HepG2 (cell line): ENCODE measurements around the gene DYSF. TPM values are rescaled to one million over a fixed set of nuclear protein-coding genes. Genes with fewer than 3 reads are reported as not detected.

Source experiments
- ATAC-seq: fragments of 200-7000 bp; cut with Tn5 transposase; 3 replicates; pipeline ENCODE4 v1.9.1; 2020; ENCODE audit warnings: mild to moderate bottlenecking, moderate library complexity
- BruUV-seq: library from RNA; stranded (reverse); fragments of 400-500 nt; replicated peaks from 2 replicates; lab custom pipeline; 2021; lab: Mats Ljungman, UMichigan
- CTCF ChIA-PET: fragments of 300-600 bp; formaldehyde crosslinking; extraction: SDS; loops from one replicate; lab custom pipeline; 2021; ENCODE audit warnings: low total read pairs, inconsistent platforms, low intra/inter-chr PET ratio; lab: Yijun Ruan, JAX
- POLR2A ChIA-PET: fragments of 350-600 bp; sonication (Branson Sonifier 250); formaldehyde crosslinking; loops from one replicate; lab custom pipeline; 2020; ENCODE audit warnings: antibody characterized with exemption, inconsistent platforms; lab: Yijun Ruan, JAX
- DNase-seq: peaks from one replicate; pipeline ENCODE4 v3.0.0-alpha.2; 2015; ENCODE audit warnings: low spot score
- FAIRE-seq: peaks from 3 replicates; lab custom pipeline; 2011; peaks lifted over from hg19 to GRCh38; lab: Jason Lieb, UNC
- H2AFZ ChIP-seq: one replicate; pipeline ENCODE4 v1.6.1; 2011; ENCODE audit warnings: low read length, inconsistent platforms
- H3K27ac ChIP-seq: fragments of 300-600 bp; 3 replicates; pipeline ENCODE4 v1.8.0; 2011; ENCODE audit warnings: mixed run types, mild to moderate bottlenecking, mixed read lengths, low read length, inconsistent platforms; ENCODE audit not compliant: insufficient read depth; ENCODE audit errors: extremely low read length
- H3K27me3 ChIP-seq, 2 experiments: fragments of 200-600 bp in 1 of 2; 2 replicates in 1 of 2; 3 replicates in 1 of 2; pipeline versions ENCODE4 v1.6.0 to v1.8.0; 2011; ENCODE audit warnings: low read length in 2 of 2, mild to moderate bottlenecking in 2 of 2, moderate library complexity in 2 of 2, inconsistent platforms in 1 of 2; ENCODE audit not compliant: insufficient read depth in 2 of 2, control insufficient read depth in 1 of 2
- H3K36me3 ChIP-seq, 2 experiments: fragments of 200-600 bp in 1 of 2; replicated peaks in 1 of 2; 2 replicates in 1 of 2; 3 replicates in 1 of 2; pipeline versions ENCODE4 v1.5.1 to v1.8.0; 2011; ENCODE audit warnings: low read length in 2 of 2, inconsistent platforms in 1 of 2; ENCODE audit not compliant: insufficient read depth in 2 of 2, control insufficient read depth in 1 of 2
- H3K4me1 ChIP-seq: 2 replicates; pipeline ENCODE4 v1.5.1; 2012; ENCODE audit warnings: low read length, inconsistent platforms; ENCODE audit not compliant: insufficient read depth
- H3K4me2 ChIP-seq: 2 replicates; pipeline ENCODE4 v1.6.0; 2011; ENCODE audit warnings: low read depth, low read length, inconsistent platforms
- H3K4me3 ChIP-seq, 3 experiments: fragments of 200-600 bp in 1 of 3; sonication (generic), shearing (Covaris generic) in 1 of 3; replicated peaks in 1 of 3; 2 replicates each; pipeline ENCODE4 v1.5.1; 2011 to 2016; ENCODE audit warnings: low read length in 3 of 3, inconsistent platforms in 2 of 3, low read depth in 2 of 3, mild to moderate bottlenecking in 2 of 3, control low read depth in 1 of 3, mixed read lengths in 1 of 3; ENCODE audit not compliant: insufficient read depth in 1 of 3
- H3K79me2 ChIP-seq: one replicate; pipeline ENCODE4 v1.6.1; 2011; ENCODE audit warnings: low read length, inconsistent platforms; ENCODE audit not compliant: insufficient read depth
- H3K9ac ChIP-seq: 2 replicates; pipeline ENCODE4 v1.6.0; 2011; ENCODE audit warnings: mild to moderate bottlenecking, low read depth, low read length, inconsistent platforms; ENCODE audit not compliant: insufficient read depth
- H3K9me3 ChIP-seq: 2 replicates; pipeline ENCODE4 v1.5.1; 2012; ENCODE audit warnings: mild to moderate bottlenecking, low read length
- H4K20me1 ChIP-seq: 2 replicates; pipeline ENCODE4 v1.6.0; 2011; ENCODE audit warnings: inconsistent platforms, mild to moderate bottlenecking, low read length, moderate library complexity; ENCODE audit not compliant: insufficient read depth
- FOXA1 ChIP-seq, 2 experiments: fragments of 450-650 bp in 1 of 2; sonication (generic) in 1 of 2; formaldehyde crosslinking in 1 of 2; IDR thresholded peaks; 2 replicates each; pipeline versions ENCODE4 v1.4.0 to v1.6.1; 2016 to 2020; ENCODE audit warnings: missing genetic modification reagents in 1 of 2
- SATB2 ChIP-seq: sonication (generic); formaldehyde crosslinking; IDR thresholded peaks from 2 replicates; pipeline ENCODE4 v1.5.0; 2020; ENCODE audit warnings: missing genetic modification reagents
- SNAI1 ChIP-seq: sonication (generic); formaldehyde crosslinking; IDR thresholded peaks from 2 replicates; pipeline ENCODE4 v1.5.0; 2020; ENCODE audit warnings: mild to moderate bottlenecking, missing genetic modification reagents, borderline replicate concordance
- ZNF24 ChIP-seq: fragments of 450-650 bp; IDR thresholded peaks from 2 replicates; pipeline ENCODE4 v1.6.1; 2017; ENCODE audit warnings: antibody characterized with exemption, mild to moderate bottlenecking
- ZSCAN31 ChIP-seq: sonication (generic); formaldehyde crosslinking; IDR thresholded peaks from 2 replicates; pipeline ENCODE4 v1.5.0; 2020; ENCODE audit warnings: low read depth, mild to moderate bottlenecking, missing genetic modification reagents
- WGBS: methylation state at CpG from one replicate; pipeline ENCODE4 v1.1.6; 2017; ENCODE audit warnings: low lambda C conversion rate; 5-methylcytosine and 5-hydroxymethylcytosine counted together
- in situ Hi-C: cut with HindIII; loops from 2 replicates; pipeline ENCODE4 v1.10.0; 2017; ENCODE audit warnings: low pct_unique_long_range_greater_than_20kb; ENCODE audit not compliant: extremely low pct_ligation_motif_present
- intact Hi-C: fragments of 100-400 bp; cut with micrococcal nuclease; formaldehyde crosslinking; loops from one replicate; pipeline ENCODE4 v1.10.0; 2022; ENCODE audit not compliant: unreplicated experiment
- polyA plus RNA-seq, 8 experiments: library from polyadenylated mRNA; depleted of rRNA in 3 of 8; stranded (reverse) in 7 of 8; unstranded in 1 of 8; fragments of >200 nt; fragmentation: Illumina TruSeq in 4 of 8; extraction: Trizol in 4 of 8; gene quantifications; 2 replicates each; pipeline versions ENCODE4 v1.2.1 to v1.2.3, GENCODE V29; 2011 to 2016; ENCODE audit warnings: low read depth in 4 of 8, missing spikeins in 1 of 8, mixed read lengths in 1 of 8; ENCODE audit not compliant: insufficient read depth in 1 of 8
- total RNA-seq, 5 experiments: library from RNA; depleted of rRNA; stranded (reverse); fragments of >200 nt; fragmentation: Illumina TruSeq; extraction: Trizol; gene quantifications; 2 replicates each; pipeline ENCODE4 v1.2.3, GENCODE V29; 2016; ENCODE audit warnings: low read depth in 1 of 5
- TF ChIP-seq, protein P1 (sequence below): IDR thresholded peaks from 2 replicates; pipeline ENCODE4 v1.6.1; 2016; ENCODE audit warnings: control low read depth
- TF ChIP-seq, protein P2 (sequence below): sonication (generic); formaldehyde crosslinking; IDR thresholded peaks from 2 replicates; pipeline ENCODE4 v1.8.0; 2022; ENCODE audit warnings: missing genetic modification reagents, mild to moderate bottlenecking, inconsistent platforms, borderline replicate concordance
- TF ChIP-seq, protein P3 (sequence below): sonication (generic); formaldehyde crosslinking; IDR thresholded peaks from 2 replicates; pipeline ENCODE4 v1.9.0; 2021; ENCODE audit warnings: missing genetic modification reagents, mild to moderate bottlenecking, borderline replicate concordance
- TF ChIP-seq, protein P4 (sequence below): sonication (generic); formaldehyde crosslinking; IDR thresholded peaks from 2 replicates; pipeline ENCODE4 v1.8.0; 2023; ENCODE audit warnings: mild to moderate bottlenecking, missing genetic modification reagents

The DYSF gene
- total and polyA plus RNA-seq, 2 of the 13 experiments (the other 11 are each of a cell fraction or from before 2014, with no cell fraction given), result 0.15 to 2.4 TPM

DNA sequence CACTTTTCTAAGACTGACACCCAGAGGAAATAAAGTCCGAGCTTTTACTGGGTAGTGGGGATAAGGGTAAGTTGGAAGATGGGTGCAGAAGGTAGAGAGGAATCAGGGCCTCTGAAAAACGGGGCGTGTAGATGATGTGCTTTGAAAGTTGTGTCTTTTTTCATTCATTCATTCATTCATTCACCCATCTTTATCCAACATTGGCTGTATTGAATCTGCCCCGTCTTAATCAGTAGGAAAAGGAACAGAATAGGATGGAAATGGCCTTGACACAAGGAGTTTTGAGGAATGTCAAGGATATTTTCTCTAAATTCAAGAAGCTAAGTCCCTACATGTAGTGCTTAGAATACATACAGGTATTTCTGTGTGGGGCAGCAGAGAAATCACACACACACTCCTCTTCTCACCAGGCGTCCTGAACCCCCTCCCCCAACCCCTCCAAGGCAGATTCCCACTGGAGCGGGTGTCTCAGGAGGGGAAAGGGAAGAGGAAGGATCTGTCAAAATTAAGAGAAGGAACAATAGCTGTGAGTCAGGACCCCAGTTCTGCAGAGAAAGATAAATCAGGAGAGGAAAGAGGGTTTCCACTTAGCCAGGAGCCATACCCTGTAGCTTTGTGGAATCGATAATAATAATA lies 13.9 kb downstream of the DYSF start:
- Histone ChIP-seq H4K20me1 (no peaks in the 10 kb centered on the region), H3K4me2 (peak overlapping the region; percentile 90), H3K4me1 (peaks cover 6% of the 10 kb centered on the region; the same call in 1 of the 2 replicates), H3K9me3 (no peaks in the 10 kb centered on the region), H3K27me3 (peaks cover 8 to 60% of the 10 kb centered on the region in 2 experiments), H3K36me3 (no peaks in the 10 kb centered on the region), H2AFZ (no peak overlapping the region), H3K9ac (no peak overlapping the region), H3K27ac (no peak overlapping the region), H3K4me3 (peak overlapping the region; percentile 68 to 78 (median 70)), H3K79me2 (no peaks in the 10 kb centered on the region)
- in situ Hi-C loops (no loop called here), intact Hi-C loops (no loop called here)
- BruUV-seq, result no TSS peak
- WGBS, result 21% methylated on average over 7 of the region's 7 CpGs
- ATAC-seq (no peak; the same call in 2 of the 3 replicates), DNase-seq (no peak), FAIRE-seq (no peak)
- CTCF ChIA-PET, result no interaction called here
- TF ChIP-seq ZSCAN31 (no peak), ZNF24 (peak; percentile 87), SATB2 (no peak), FOXA1 (IDR thresholded peaks at IDR 0.05) (no peak), FOXA1 (CRISPR knock-in tag; IDR thresholded peaks at IDR 0.05) (no peak), SNAI1 (no peak)
- TF ChIP-seq, protein P1, sequence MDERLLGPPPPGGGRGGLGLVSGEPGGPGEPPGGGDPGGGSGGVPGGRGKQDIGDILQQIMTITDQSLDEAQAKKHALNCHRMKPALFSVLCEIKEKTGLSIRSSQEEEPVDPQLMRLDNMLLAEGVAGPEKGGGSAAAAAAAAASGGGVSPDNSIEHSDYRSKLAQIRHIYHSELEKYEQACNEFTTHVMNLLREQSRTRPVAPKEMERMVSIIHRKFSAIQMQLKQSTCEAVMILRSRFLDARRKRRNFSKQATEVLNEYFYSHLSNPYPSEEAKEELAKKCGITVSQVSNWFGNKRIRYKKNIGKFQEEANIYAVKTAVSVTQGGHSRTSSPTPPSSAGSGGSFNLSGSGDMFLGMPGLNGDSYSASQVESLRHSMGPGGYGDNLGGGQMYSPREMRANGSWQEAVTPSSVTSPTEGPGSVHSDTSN (CRISPR knock-in tag), result no peak
- TF ChIP-seq, protein P2, sequence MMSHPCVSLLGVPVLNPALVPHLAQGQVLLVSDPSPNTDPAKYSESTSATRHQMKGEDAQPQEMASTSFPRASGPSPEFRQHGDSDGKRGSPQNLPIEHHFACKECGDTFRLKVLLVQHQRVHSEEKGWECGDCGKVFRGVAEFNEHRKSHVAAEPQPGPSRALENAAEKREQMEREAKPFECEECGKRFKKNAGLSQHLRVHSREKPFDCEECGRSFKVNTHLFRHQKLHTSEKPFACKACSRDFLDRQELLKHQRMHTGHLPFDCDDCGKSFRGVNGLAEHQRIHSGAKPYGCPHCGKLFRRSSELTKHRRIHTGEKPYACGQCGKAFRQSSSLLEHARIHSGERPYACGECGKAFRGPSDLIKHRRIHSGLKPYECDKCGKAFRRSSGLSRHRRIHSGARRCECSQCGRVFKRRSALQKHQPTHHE (CRISPR knock-in tag), result no peak
- TF ChIP-seq, protein P3, sequence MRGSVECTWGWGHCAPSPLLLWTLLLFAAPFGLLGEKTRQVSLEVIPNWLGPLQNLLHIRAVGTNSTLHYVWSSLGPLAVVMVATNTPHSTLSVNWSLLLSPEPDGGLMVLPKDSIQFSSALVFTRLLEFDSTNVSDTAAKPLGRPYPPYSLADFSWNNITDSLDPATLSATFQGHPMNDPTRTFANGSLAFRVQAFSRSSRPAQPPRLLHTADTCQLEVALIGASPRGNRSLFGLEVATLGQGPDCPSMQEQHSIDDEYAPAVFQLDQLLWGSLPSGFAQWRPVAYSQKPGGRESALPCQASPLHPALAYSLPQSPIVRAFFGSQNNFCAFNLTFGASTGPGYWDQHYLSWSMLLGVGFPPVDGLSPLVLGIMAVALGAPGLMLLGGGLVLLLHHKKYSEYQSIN (CRISPR knock-in tag), result no peak
- TF ChIP-seq, protein P4, sequence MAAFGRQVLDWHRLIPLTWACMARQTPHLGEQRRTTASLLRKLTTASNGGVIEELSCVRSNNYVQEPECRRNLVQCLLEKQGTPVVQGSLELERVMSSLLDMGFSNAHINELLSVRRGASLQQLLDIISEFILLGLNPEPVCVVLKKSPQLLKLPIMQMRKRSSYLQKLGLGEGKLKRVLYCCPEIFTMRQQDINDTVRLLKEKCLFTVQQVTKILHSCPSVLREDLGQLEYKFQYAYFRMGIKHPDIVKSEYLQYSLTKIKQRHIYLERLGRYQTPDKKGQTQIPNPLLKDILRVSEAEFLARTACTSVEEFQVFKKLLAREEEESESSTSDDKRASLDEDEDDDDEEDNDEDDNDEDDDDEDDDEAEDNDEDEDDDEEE (CRISPR knock-in tag), result 0 out of 2 replicates have a peak, but pooled peaks have one; percentile 19
- POLR2A ChIA-PET, result interaction anchor here (0.8 kb wide), 1 partner anchor 136 kb away, joined by 3 read pairs; the partner anchor contains the start of gene ZNF638
